ENCODE measurements around the gene PC. TPM values are rescaled to one million over a fixed set of nuclear protein-coding genes. Genes with fewer than 3 reads are reported as not detected.

Gene PC
- polyA plus RNA-seq, 3 donors, result 40.9 to 323 (median 100) TPM

DNA sequence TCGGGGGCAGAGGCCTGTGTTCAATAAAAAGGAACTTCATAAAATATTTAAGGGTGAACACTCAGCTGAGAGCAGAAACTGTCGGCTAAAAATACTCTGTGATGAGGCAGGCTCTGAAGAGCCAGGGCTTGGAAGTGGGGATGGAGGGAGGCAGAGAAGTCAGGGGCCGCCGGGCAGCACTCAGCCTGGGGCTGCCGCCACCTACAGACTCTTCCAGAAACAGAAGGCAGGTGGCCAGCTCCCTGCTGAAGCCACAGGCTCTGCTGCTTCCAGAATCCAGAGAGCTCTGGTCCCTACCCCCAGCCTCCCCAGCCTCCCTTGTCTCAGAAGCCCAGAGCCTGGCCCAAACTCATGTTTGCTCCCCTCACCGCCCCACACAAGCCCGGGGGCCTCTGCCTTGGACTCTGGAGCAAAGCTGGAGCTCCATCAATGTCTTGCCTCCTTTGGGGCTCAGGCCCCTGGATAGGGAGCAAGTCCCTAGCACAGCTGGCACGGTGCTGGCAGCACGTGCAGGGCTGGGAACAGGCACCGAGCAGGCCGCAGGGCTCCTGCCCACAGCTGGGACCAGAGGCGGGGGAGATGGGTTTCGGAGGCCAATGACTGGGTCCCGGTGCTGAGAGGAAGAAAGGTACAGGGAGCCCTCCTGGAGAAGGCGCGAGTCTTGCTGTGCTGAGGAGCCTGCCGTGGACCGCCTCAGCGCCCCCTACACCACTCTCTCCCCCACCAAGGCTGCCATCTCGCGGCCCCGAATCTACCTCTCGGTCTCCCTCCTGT lies 93.1 kb downstream of the PC start:
- 85 to 89% (median 87%) methylated on average over 20 to 23 of the region's 23 CpGs for WGBS, 3 donors
- no peak overlapping the region for H3K27ac ChIP-seq (ENCODE audit: low read depth, low read length)

DNA sequence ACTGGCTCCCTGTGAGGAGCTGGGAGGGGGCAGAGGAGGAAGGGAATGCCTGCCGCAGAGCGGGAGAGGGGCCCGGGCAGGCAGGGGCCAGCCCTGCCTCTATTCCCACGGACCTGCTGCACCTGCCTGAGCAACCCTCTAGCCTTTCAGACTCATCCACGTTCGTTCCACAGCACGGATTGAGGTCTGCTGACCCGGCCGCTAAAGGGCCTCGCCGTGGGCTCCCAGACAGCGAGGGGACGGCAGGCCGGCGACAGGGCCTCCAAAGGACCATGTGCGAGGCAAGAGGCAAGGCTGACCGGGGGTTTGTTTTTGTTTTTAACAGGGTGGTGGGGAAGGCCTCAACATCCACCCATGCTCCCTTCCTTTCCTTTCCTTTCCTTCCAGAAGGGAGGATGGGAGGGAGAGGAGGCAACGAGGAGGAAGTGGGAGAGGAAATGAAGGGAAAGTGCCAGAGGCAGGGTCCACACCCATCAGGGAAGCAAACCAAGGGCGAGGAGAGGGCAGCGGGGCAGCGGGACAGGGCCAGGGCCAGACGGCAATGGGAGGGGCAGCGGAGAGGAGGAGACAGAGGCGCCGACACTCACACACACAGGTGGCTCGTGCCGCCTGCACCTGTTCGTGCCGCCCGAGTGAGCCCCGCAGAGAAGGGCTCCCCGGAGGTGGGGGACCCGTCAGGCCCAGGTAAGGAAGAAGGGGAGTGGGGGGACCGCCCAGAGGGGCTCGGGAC lies 93.8 kb downstream of the PC start:
- WGBS, 3 donors, result 76 to 84% (median 77%) methylated on average over 35 of the region's 35 CpGs
- no peak overlapping the region for H3K27ac ChIP-seq (ENCODE audit: low read depth, low read length)

DNA sequence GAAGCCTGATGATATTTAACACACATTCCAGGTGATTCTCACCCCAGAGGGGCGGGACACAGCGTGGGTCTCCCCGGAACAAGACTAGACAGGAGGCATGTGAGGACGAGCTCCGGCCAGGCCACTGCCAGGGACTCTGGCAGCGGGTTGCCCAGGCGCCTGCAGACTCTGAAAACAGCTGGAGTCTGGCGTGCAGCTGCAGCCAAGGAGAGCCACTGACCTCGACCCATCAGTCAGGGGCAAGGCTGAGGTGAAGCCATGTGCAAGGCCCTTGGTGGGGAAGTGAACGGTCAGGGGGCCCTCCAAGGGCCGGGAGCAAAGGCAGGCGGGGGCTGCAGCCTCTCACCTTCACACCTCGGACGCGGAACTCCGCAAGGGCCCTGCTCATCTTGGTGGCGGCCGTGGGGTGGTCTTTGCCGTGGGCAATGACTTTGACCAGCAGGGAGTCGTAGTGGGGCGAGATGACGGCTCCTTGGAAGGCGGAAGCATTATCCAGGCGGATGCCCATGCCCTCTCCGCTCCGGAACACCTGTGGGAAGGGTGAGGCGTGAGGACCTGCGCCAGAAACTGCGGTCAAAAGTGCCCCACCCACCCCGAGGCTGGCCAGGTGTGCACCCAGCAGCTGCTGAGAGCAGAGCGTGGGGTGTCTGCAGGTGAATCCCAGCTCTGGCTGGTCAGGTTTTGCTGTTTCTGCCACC lies 94.6 kb downstream of the PC start:
- 90 to 92% (median 90%) methylated on average over 31 of the region's 31 CpGs for WGBS, 3 donors
- H3K27ac ChIP-seq (ENCODE audit: low read depth, low read length), result no peak overlapping the region

DNA sequence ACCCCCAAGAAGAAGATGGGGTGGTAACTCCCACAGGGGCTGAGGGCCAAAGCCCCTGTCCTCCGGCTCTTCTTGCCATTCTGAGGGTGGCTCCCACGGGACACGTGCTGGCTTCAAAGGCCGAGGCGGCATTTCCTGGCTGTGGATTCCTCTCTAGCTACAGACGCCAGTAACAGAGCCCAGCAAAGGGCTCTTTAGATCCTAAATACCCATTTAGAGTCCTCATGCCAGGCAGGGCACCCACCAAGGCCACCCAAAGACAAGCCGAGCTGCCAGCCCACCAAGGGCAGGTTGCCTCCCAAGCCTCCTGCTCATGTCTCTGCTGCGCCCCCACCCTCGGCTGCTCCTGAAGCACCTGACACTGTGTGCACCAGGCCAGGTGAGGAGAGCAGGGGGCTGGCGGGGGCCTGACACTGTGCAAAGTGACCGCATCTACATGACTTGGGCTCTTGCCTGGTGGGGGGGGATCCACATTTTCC lies 95.6 kb downstream of the PC start:
- no peak overlapping the region for H3K27ac ChIP-seq (ENCODE audit: low read depth, low read length)
- 83 to 97% (median 90%) methylated on average over 11 of the region's 11 CpGs for WGBS, 3 donors

DNA sequence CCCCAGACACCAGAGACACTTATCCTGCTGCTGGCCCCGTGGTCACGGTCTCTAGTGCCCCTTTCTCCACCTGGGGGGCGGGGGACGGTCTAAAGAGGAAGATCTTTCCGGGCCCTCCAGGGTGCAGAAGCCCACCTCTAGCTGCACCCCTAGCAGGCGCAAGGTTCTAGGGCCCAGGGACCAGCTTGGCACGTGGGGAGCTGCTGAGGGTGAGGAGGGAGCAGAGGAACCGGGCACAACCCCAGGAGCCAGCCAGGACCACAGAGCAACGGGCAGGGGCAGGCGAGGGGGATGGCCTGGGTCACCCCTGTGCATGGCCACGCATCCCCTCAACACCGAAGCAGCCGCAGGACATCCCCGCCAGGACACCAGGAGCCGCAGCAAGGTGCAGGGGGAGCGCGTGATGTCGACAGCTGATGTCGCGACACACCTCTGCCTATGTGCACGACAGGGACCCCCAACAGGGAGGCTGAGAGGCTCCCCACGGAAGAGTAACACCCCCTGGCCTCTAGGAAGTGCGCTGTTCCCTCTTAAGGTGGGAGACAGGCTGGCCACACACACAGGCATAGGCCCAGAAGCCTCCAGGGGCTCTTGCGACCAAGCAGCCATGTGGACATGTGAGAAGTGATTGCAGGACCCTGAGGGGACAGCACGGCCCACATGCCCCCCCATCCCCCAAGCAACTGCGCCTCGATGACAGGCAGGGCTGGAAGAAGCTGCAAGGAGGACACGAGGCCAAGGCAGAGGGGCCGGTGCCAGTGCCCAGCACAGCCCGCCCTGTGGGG lies 96.2 kb downstream of the PC start:
- no peak overlapping the region for H3K27ac ChIP-seq (ENCODE audit: low read depth, low read length)
- 89 to 93% (median 90%) methylated on average over 30 of the region's 30 CpGs for WGBS, 3 donors

DNA sequence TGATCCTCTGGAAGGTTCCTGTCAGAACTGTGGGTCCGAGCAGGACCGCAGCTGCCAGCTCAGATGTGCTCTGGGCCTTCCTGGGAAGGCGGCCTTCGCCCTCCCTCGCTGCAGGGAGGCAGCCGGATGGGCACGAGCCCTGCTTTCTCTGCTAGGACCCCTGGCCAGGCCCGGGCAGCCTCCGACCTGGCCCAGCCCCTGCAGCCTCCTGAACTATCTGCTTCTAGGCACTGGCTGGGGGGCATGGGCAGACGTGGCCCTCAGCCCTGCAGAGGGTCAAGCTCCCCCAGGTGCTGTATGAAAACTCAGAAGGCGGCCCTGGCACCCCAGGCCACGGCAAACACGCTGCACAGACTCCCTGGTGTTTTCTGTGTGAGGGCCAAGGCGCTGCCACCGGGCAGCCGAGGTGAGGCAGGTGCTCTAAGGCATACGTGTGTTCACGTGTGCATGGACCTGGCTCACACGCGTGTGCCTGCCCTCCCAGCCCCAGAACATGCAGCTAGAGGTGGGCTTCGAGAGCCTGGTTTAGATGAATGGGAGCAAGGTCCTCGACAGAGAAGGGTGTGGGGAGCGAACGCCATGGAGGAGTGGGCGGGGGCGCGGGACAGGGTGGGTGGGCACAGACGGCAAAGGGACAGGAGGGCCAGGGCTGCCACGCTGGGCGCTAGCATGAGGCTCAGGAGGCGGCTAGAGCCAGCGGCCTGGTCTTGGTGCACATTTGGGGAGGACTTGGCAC lies 97.0 kb downstream of the PC start:
- no peak overlapping the region for H3K27ac ChIP-seq (ENCODE audit: low read depth, low read length)
- WGBS, 3 donors, result 92 to 96% (median 92%) methylated on average over 26 to 32 of the region's 32 CpGs

DNA sequence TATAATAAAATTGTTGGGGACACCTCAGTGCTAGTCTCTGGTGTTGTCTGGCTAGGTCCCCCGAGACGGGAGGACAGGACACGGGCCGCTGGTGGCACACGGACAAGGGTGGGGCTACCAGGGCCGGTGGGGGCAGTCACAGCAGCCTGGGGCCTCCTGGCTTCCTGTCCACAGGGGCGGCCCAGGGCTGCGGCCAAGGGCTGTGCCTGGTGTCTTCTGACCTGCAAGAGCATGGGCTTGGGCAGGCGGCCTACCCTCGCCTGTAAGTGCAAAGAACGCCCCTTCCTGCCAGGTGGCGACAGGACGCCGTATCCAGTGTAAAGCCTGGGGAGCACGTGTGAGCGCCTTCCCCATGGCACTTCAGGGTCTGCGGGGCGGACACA lies 97.7 kb downstream of the PC start:
- WGBS, 3 donors, result 77 to 83% (median 79%) methylated on average over 18 of the region's 18 CpGs
- H3K27ac ChIP-seq (ENCODE audit: low read depth, low read length), result no peak overlapping the region

DNA sequence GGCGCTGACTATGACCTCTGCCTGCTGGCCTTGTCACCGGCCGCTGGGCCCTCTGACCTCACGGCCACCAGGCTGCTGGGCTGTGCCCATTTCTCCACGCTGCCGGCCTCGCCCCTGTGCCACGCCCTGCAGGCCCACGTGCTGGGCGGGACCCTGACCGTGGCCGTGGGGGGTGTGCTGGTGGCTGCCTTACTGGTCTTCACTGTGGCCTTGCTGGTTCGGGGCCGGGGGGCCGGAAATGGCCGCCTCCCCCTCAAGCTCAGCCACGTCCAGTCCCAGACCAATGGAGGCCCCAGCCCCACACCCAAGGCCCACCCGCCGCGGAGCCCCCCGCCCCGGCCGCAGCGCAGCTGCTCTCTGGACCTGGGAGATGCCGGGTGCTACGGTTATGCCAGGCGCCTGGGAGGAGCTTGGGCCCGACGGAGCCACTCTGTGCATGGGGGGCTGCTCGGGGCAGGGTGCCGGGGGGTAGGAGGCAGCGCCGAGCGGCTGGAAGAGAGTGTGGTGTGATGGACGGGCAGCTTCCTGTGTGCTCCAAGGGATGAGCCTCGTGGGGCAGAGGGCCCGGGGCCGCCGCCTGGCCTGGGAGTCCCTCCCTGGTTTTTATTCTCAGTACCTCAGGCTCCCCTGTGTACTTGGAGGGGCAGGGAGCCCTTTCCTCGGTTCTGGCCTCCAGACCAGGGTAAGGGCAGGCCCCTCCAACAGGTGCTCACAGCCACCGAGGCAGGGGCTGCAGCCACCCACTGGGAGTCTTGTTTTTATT lies 98.3 kb downstream of the PC start:
- H3K27ac ChIP-seq (ENCODE audit: low read depth, low read length), result no peak overlapping the region
- WGBS, 3 donors, result 84 to 89% (median 87%) methylated on average over 35 to 41 of the region's 41 CpGs

DNA sequence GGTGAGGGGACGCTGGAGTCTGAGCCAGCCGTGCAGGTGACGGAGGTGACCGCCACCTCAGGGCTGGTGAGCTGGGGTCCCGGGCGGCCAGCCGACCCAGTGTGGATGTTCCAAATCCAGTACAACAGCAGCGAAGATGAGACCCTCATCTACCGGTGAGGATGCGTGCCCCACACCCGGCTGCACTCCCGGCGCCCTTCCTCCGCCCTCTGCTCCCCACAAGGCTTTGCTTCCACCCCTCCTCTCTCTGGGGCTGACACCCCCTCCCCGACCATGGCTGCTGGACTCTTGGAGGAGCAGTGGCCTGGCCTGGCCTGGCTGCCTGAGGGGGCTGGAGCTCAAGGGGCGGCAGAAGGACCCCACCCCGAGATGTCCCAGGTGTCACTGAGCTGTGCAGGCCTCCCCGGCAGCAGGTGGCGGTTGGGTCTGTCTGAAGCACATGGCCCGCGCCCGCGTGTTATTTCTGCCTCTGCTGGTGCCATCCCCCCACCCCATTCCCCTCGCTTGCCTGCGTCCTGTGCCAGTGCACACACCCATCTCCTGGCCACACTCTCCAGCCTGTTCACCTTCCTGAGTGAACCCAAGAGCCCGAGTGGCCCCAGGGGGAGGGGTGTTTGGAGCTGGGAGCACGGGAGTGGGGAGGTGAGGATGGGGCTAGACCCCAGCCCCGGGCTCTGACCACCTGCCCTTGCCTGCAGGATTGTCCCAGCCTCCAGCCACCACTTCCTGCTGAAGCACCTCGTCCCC lies 99.1 kb downstream of the PC start:
- WGBS, 3 donors, result 87 to 92% (median 89%) methylated on average over 25 to 29 of the region's 29 CpGs
- H3K27ac ChIP-seq (ENCODE audit: low read depth, low read length), result no peak overlapping the region

DNA sequence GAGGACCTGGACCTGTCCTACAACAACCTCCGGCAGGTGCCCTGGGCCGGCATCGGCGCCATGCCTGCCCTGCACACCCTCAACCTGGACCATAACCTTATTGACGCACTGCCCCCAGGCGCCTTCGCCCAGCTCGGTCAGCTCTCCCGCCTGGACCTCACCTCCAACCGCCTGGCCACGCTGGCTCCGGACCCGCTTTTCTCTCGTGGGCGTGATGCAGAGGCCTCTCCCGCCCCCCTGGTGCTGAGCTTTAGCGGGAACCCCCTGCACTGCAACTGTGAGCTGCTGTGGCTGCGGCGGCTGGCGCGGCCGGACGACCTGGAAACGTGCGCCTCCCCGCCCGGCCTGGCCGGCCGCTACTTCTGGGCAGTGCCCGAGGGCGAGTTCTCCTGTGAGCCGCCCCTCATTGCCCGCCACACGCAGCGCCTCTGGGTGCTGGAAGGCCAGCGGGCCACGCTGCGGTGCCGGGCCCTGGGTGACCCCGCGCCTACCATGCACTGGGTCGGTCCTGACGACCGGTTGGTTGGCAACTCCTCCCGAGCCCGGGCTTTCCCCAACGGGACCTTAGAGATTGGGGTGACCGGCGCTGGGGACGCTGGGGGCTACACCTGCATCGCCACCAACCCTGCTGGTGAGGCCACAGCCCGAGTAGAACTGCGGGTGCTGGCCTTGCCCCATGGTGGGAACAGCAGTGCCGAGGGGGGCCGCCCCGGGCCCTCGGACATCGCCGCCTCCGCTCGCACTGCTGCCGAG lies 99.8 kb downstream of the PC start:
- 94 to 97% (median 95%) methylated on average over 62 of the region's 62 CpGs for WGBS, 3 donors
- H3K27ac ChIP-seq (ENCODE audit: low read depth, low read length), result no peak overlapping the region

DNA sequence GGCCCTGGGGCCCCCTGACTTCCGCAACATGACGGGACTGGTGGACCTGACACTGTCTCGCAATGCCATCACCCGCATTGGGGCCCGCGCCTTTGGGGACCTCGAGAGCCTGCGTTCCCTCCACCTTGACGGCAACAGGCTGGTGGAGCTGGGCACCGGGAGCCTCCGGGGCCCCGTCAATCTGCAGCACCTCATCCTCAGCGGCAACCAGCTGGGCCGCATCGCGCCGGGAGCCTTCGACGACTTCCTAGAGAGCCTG lies 100.3 kb downstream of the PC start:
- 94 to 96% (median 96%) methylated on average over 19 of the region's 19 CpGs for WGBS, 3 donors
- no peak overlapping the region for H3K27ac ChIP-seq (ENCODE audit: low read depth, low read length)

DNA sequence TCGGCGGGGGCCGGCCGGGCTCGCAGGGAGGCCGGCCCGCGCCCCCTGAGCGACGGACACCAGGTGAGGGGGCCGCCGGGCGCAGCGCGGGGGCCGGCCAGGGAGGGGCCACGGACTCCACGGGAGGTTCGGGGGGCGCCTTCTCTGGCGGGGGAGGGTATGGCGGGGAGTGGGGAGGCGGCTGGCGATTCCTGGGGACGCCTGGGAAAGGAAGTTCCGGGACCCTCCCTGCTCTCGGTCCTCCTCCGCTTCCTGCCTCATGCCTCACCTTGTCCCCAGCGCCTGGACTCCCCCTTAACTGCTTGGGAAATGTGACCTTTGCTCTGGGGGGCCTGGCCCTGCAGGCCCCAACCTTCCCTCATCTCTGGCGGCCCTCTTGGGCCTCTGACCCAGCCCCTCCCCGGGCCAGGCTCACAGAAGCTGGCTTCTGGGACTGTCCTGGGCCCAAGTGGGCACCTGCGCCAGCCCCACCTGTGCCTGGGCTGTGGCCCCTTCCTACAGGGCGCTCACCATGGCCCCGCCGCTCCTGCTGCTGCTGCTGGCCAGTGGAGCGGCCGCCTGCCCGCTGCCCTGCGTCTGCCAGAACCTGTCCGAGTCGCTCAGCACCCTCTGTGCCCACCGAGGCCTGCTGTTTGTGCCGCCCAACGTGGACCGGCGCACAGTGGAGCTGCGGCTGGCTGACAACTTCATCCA lies 100.8 kb downstream of the PC start:
- WGBS, 3 donors, result 41 to 80% (median 63%) methylated on average over 25 to 47 of the region's 47 CpGs

DNA sequence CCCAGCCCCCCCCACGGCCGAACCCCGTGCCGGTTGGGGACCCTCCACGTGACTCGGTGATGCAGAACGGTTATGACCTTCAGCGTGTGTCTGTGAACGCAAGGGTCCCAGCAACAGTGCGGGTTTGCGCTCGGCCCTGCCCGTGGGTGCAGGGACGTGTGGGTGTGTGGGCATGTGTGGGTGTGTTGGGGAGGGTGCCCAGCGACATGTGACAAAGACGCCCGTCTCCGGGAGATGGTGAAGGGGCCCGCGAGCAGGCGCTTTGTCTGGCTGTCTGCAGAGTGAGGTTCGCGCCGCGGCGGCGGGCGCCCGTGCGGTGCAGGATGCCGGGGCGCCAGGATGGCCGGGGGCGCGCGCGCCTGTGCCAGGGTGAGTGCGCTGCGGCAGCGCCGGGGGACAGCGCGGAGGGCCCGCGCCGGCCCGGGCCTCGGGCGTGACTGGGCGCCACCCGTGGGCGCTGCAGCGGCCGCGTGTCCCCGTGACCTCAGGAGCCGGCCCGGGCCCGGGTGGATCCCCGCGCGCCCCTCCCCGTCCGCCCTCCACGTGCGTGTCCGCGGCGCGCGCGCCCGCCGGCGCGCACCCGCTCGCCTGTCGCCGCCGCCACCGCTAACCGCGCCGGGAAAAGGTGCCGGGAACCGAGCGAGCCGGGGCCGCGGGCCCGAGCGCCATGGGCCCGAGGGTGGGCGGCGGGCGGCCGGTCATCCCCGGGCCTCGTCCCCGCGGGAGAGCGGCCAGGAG lies 101.5 kb downstream of the PC start, which contains the start of gene LRFN4:
TSS of gene LRFN4 (plus strand) at position 569 of the 738 bp plus-strand sequence. CDS start 681 bp downstream, outside the sequence.
- no peak within 1 kb of the TSS for H3K27ac ChIP-seq (ENCODE audit: low read depth, low read length)
- 0 to 1% (median 0%) methylated on average over 50 to 103 of the region's 103 CpGs for WGBS, 3 donors

More for the DNA sequence above, 100.8 kb downstream of the PC start:
- no peak overlapping the region for H3K27ac ChIP-seq (ENCODE audit: low read depth, low read length)

DNA sequence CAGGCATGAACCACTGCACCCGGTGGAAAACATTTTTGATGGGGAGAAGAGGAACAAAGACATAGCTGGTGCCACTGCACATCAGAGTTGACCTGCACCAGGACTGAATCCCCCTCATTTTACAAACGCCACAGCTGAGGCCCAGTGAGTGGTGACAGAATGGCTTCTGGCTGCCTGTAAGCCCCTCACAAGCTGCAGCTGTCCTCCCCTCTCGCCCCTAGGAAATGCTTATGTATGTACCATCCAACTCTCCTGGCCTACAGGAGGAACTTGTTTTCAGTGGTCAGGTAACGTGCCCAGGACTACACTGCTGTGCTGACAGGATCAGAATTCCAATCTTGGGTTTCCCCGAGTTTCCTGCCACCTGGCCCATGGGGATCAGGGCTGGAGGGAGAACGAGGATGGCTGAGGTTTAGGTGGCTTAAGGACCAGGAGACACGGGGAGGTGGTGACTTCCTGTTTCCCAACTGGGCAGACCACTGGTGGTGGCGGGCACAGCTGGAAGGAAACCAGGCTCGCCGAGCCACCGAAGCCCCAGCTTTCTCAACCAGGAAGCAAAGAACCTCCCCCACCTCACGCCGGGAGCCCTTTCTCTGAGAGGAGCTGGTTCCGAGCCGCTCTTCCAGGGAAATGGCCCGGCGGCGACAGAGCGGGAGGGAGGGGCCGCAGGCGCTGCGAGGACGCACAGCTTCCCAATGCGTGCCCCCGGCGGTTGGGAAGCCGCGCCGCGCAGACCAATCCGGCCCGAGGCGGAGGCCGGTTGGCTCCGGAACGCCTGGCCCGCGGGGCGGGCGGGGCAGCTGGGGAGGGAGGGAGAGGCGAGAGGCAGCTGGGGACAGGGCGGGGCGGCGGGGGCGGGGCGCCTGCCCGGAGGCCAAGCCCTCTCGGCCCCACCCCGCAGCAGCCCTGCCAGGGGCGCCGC lies 102.3 kb downstream of the PC start:
- no peak overlapping the region for H3K27ac ChIP-seq (ENCODE audit: low read depth, low read length)
- 3 to 7% (median 6%) methylated on average over 30 to 49 of the region's 51 CpGs for WGBS, 3 donors

Measured in adipose tissue (tissue), 3 donors.